Transverse colon (tissue), 4 donors: ENCODE data around the gene PACRG. TPM values are rescaled to one million over a fixed set of nuclear protein-coding genes. Genes with fewer than 3 reads are reported as not detected.

Source experiments
- DNase-seq: peaks from one replicate; pipeline ENCODE4 v3.0.0-alpha.2; 2019
- H3K27ac ChIP-seq, 4 donors: fragments of 200-600 bp; sonication (generic); 2 replicates each; pipeline ENCODE4 v1.5.1; 2016 to 2018; ENCODE audit warnings: inconsistent platforms in 4 of 4
- H3K27me3 ChIP-seq: fragments of 200-600 bp; sonication (generic); 2 replicates; pipeline ENCODE4 v1.5.1; 2017; ENCODE audit warnings: inconsistent platforms
- H3K36me3 ChIP-seq, 4 donors: fragments of 200-600 bp; sonication (generic); 2 replicates each; pipeline ENCODE4 v1.5.1; 2017 to 2019; ENCODE audit warnings: inconsistent platforms in 4 of 4
- H3K4me1 ChIP-seq, 4 donors: fragments of 200-600 bp; sonication (generic); 2 replicates each; pipeline ENCODE4 v1.5.1; 2017 to 2020; ENCODE audit warnings: inconsistent platforms in 4 of 4
- H3K4me3 ChIP-seq, 4 donors: fragments of 200-600 bp; sonication (generic); 1 replicate in 1 of 4; 2 replicates in 3 of 4; pipeline versions ENCODE4 v1.5.1 to v1.6.1; 2017 to 2019; ENCODE audit warnings: inconsistent platforms in 4 of 4
- H3K9me3 ChIP-seq, 2 donors: fragments of 200-600 bp; sonication (generic); 2 replicates each; pipeline ENCODE4 v1.5.1; 2017 to 2019; ENCODE audit warnings: inconsistent platforms in 2 of 2
- CTCF ChIP-seq, 5 experiments: fragments of 200-600 bp in 3 of 5; fragments of 450-650 bp in 2 of 5; sonication (generic) in 3 of 5; IDR thresholded peaks; 1 replicate in 2 of 5; 2 replicates in 3 of 5; pipeline ENCODE4 v1.5.1; 2016 to 2017; ENCODE audit warnings: antibody characterized with exemption in 5 of 5, inconsistent platforms in 3 of 5, mild to moderate bottlenecking in 2 of 5, moderate library complexity in 1 of 5
- EP300 ChIP-seq: sonication (generic); formaldehyde crosslinking; IDR thresholded peaks from one replicate; pipeline ENCODE4 v1.6.1; 2017; ENCODE audit warnings: antibody characterized with exemption, low read depth
- POLR2A ChIP-seq: fragments of 450-650 bp; IDR thresholded peaks from one replicate; pipeline ENCODE4 v1.6.1; 2016; ENCODE audit warnings: antibody characterized with exemption, mild to moderate bottlenecking, moderate library complexity
- POLR2AphosphoS5 ChIP-seq, 3 donors: sonication (generic); formaldehyde crosslinking; IDR thresholded peaks; one replicate each; pipeline ENCODE4 v1.6.1; 2016; ENCODE audit warnings: antibody characterized with exemption in 3 of 3
- WGBS, 2 donors: methylation state at CpG; one replicate each; pipeline ENCODE4 v1.1.5; 2018; ENCODE audit warnings: low coverage in 1 of 2; 5-methylcytosine and 5-hydroxymethylcytosine counted together
- in situ Hi-C, 4 donors: fragments of 200-750 bp; cut with MboI; loops; one replicate each; pipeline versions ENCODE4 v1.15.0 to v1.15.1; 2017; ENCODE audit warnings: low sequenced_read_pairs in 3 of 4, low pct_ligation_motif_present in 1 of 4, low pct_unique_long_range_greater_than_20kb in 1 of 4
- intact Hi-C: fragments of 100-400 bp; cut with DNase I; formaldehyde crosslinking; loops from one replicate; pipeline ENCODE4 v1.15.1; 2023; ENCODE audit warnings: low total_unique reads
- total RNA-seq, 4 donors: library from RNA; depleted of rRNA; stranded (reverse); fragments of >200 nt; gene quantifications; one replicate each; pipeline ENCODE4 v1.1.0, GENCODE V29; 2016

PACRG gene
- total RNA-seq, 4 donors from 2014 or later = 1.2 to 13.8 (median 1.4) TPM; not detected in 1

GRCh38 chr6:163094881-163095280, 367.1 kb downstream of the PACRG start:
- Histone ChIP-seq H3K4me1 (no peaks in the 10 kb centered on the region), H3K27ac (no peak overlapping the region), H3K9me3 (no peaks in the 10 kb centered on the region), H3K27me3 (no peaks in the 10 kb centered on the region), H3K4me3 (no peak overlapping the region), H3K36me3 (no peaks in the 10 kb centered on the region)
- intact Hi-C loops (loop anchor here (5.0 kb wide), 1 partner anchor 518 kb away; no protein-coding TSS in a partner anchor), in situ Hi-C loops (no loop called here)
- no peak for DNase-seq
- TF ChIP-seq EP300 = no peak
- TF ChIP-seq POLR2A = no peak
- TF ChIP-seq CTCF (IDR thresholded peaks at IDR 0.05) = no peak
- no peak for TF ChIP-seq POLR2AphosphoS5 (IDR thresholded peaks at IDR 0.05)
- 85 to 87% methylated on average over 5 of the region's 5 CpGs for WGBS, 2 donors

- Histone ChIP-seq H3K9me3 (no peaks in the 10 kb centered on the region), H3K27me3 (no peaks in the 10 kb centered on the region), H3K27ac (no peak overlapping the region), H3K4me1 (no peaks in the 10 kb centered on the region), H3K4me3 (no peak overlapping the region), H3K36me3 (no peaks in the 10 kb centered on the region)
- DNase-seq = no peak
- in situ Hi-C loops = no loop called here
- intact Hi-C loops = loop anchor here (5.0 kb wide), 1 partner anchor 518 kb away; no protein-coding TSS in a partner anchor
- TF ChIP-seq EP300 = no peak
- TF ChIP-seq POLR2AphosphoS5 (IDR thresholded peaks at IDR 0.05) = no peak
- WGBS, 2 donors = 87% methylated on average over 9 of the region's 9 CpGs; no CpG with 5 or more reads in 1 of the 2 donors
These were observed 367.6 kb downstream of the PACRG start for GRCh38 chr6:163095401-163095800.

- no peak for TF ChIP-seq POLR2AphosphoS5 (IDR thresholded peaks at IDR 0.05)
- TF ChIP-seq EP300 = no peak
- no peak for TF ChIP-seq CTCF (IDR thresholded peaks at IDR 0.05)
- TF ChIP-seq POLR2A = no peak
- H3K4me3 ChIP-seq = no peak overlapping the region
- H3K4me1 ChIP-seq = no peaks in the 10 kb centered on the region
- intact Hi-C loops (loop anchor here (5.0 kb wide), 1 partner anchor 522 kb away; no protein-coding TSS in a partner anchor), in situ Hi-C loops (no loop called here)
- 87 to 92% methylated on average over 6 to 8 of the region's 8 CpGs for WGBS, 2 donors
- H3K27ac ChIP-seq = no peak overlapping the region
- DNase-seq = no peak
- no peaks in the 10 kb centered on the region for H3K27me3 ChIP-seq
- no peaks in the 10 kb centered on the region for H3K36me3 ChIP-seq
- H3K9me3 ChIP-seq = no peaks in the 10 kb centered on the region
These were observed 371.2 kb downstream of the PACRG start for GRCh38 chr6:163098827-163099479.

GRCh38 chr6:163099621-163100171, 371.9 kb downstream of the PACRG start:
- no peak overlapping the region for H3K27ac ChIP-seq
- H3K9me3 ChIP-seq = no peaks in the 10 kb centered on the region
- H3K4me3 ChIP-seq = no peak overlapping the region
- in situ Hi-C loops = no loop called here
- no peak for TF ChIP-seq POLR2A
- no peak for TF ChIP-seq POLR2AphosphoS5 (IDR thresholded peaks at IDR 0.05)
- no peaks in the 10 kb centered on the region for H3K4me1 ChIP-seq
- no peaks in the 10 kb centered on the region for H3K36me3 ChIP-seq
- intact Hi-C loops = loop anchor here (5.0 kb wide), 1 partner anchor 522 kb away; no protein-coding TSS in a partner anchor
- WGBS, 2 donors = 80 to 94% methylated on average over 3 to 27 of the region's 27 CpGs
- DNase-seq = no peak
- no peaks in the 10 kb centered on the region for H3K27me3 ChIP-seq

- 52 to 90% methylated on average over 3 to 27 of the region's 27 CpGs for WGBS, 2 donors
- Histone ChIP-seq H3K27ac (no peak overlapping the region), H3K4me3 (no peak overlapping the region), H3K36me3 (no peaks in the 10 kb centered on the region), H3K4me1 (no peaks in the 10 kb centered on the region), H3K9me3 (no peaks in the 10 kb centered on the region), H3K27me3 (no peaks in the 10 kb centered on the region)
- intact Hi-C loops = no loop called here
- DNase-seq = no peak
- no peak for TF ChIP-seq EP300
- no peak for TF ChIP-seq POLR2AphosphoS5 (IDR thresholded peaks at IDR 0.05)
- no peak for TF ChIP-seq CTCF (IDR thresholded peaks at IDR 0.05)
- no peak for TF ChIP-seq POLR2A
- in situ Hi-C loops = no loop called here
These were observed 372.5 kb downstream of the PACRG start for GRCh38 chr6:163100259-163100658.
